ENCODE data around the gene LRFN4.

The LRFN4 gene

GRCh38 chr11:66874232-66874631 lies 17.4 kb downstream of the LRFN4 start:
- no peak for DNase-seq

- no peak for DNase-seq
Measured at GRCh38 chr11:66875378-66875777, 18.5 kb downstream of the LRFN4 start.

- DNase-seq, result no peak
Measured at GRCh38 chr11:66877588-66878385, 20.9 kb downstream of the LRFN4 start.

- DNase-seq, result no peak
Measured at GRCh38 chr11:66878474-66878873, 21.6 kb downstream of the LRFN4 start.

- no peak for DNase-seq
Measured at GRCh38 chr11:66879000-66879399, 22.1 kb downstream of the LRFN4 start.

- DNase-seq, result no peak
Measured at GRCh38 chr11:66879583-66879982, 22.7 kb downstream of the LRFN4 start.

- no peak for DNase-seq
Measured at GRCh38 chr11:66879999-66880398, 23.1 kb downstream of the LRFN4 start.

- no peak for DNase-seq
Measured at GRCh38 chr11:66880496-66881450, 23.9 kb downstream of the LRFN4 start.

GRCh38 chr11:66881451-66881835 lies 24.6 kb downstream of the LRFN4 start:
- no peak for DNase-seq

GRCh38 chr11:66881927-66882452 lies 25.1 kb downstream of the LRFN4 start:
- DNase-seq, result no peak

- DNase-seq, result no peak
Measured at GRCh38 chr11:66882561-66883015, 25.7 kb downstream of the LRFN4 start.

GRCh38 chr11:66883016-66883965 lies 26.4 kb downstream of the LRFN4 start:
- peak; percentile 68 for DNase-seq

GRCh38 chr11:66884443-66884842 lies 27.6 kb downstream of the LRFN4 start:
- DNase-seq, result no peak

- no peak for DNase-seq
Measured at GRCh38 chr11:66885469-66885868, 28.6 kb downstream of the LRFN4 start.

- DNase-seq, result no peak
Measured at GRCh38 chr11:66885950-66886440, 29.1 kb downstream of the LRFN4 start.

GRCh38 chr11:66886671-66887221 lies 29.9 kb downstream of the LRFN4 start:
- DNase-seq, result no peak

GRCh38 chr11:66887526-66887925 lies 30.7 kb downstream of the LRFN4 start:
- DNase-seq, result no peak

- DNase-seq, result no peak
Measured at GRCh38 chr11:66888282-66888681, 31.4 kb downstream of the LRFN4 start.

GRCh38 chr11:66889960-66890359 lies 33.1 kb downstream of the LRFN4 start:
- no peak for DNase-seq

GRCh38 chr11:66891851-66892660 lies 35.2 kb downstream of the LRFN4 start:
- DNase-seq, result peak; percentile 72

GRCh38 chr11:66892911-66893310 lies 36.0 kb downstream of the LRFN4 start:
- DNase-seq, result no peak
